Choroid plexus epithelial cell (primary cell): Measurements from ENCODE around the gene TXNDC17.
A peak's percentile ranks its signal among the peaks of the same experiment; 100 is the strongest.

Source experiments
- DNase-seq: peaks from one replicate; pipeline ENCODE4 v3.0.0-alpha.2; 2010; ENCODE audit warnings: low read depth
- H3K4me3 ChIP-seq: 2 replicates; pipeline ENCODE4 v1.5.1; 2011; ENCODE audit warnings: low read depth, mild to moderate bottlenecking, control low read depth, low read length, moderate library complexity
- TF ChIP-seq, protein P1 (sequence below): conservative IDR thresholded peaks from 2 replicates; pipeline ENCODE4 v1.5.1; 2011; ENCODE audit warnings: low read depth, mild to moderate bottlenecking, control low read depth, inconsistent platforms, low read length, moderate library complexity

TXNDC17 gene

DNA sequence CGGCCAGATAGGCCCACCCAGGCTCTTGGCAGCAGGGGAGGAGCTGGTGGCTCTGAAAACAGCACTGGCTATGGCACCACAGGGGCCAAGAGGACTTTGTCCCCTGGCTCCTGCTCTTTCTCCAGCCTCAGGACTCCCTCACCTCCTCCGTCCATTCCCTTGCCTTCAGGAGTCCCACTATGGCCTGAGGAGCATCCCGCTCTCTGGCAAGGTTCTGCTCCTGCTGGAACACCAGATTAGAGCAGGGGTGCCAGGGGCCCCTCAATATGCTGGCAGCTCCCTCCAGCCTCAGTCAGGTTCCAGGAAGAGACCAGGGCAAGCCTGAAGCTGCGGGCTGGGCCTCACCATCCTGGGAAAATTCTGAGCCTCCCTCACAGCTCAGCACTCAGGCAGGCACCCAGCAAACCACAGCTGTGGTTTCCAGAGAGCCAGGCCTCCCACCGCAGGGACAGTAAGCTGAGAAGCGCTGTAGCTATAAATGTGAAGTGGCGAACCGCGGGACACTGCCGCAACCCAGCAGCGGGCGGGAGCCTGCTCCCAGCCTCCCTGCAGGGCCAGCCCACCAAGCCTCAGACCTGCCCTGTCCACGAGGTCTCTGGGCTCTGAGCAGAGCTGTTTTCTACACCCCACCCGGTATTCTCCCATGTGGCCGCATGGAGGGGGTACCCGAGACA lies 36.4 kb downstream of the TXNDC17 start:
- DNase-seq: peak; percentile 22
- TF ChIP-seq, protein P1, sequence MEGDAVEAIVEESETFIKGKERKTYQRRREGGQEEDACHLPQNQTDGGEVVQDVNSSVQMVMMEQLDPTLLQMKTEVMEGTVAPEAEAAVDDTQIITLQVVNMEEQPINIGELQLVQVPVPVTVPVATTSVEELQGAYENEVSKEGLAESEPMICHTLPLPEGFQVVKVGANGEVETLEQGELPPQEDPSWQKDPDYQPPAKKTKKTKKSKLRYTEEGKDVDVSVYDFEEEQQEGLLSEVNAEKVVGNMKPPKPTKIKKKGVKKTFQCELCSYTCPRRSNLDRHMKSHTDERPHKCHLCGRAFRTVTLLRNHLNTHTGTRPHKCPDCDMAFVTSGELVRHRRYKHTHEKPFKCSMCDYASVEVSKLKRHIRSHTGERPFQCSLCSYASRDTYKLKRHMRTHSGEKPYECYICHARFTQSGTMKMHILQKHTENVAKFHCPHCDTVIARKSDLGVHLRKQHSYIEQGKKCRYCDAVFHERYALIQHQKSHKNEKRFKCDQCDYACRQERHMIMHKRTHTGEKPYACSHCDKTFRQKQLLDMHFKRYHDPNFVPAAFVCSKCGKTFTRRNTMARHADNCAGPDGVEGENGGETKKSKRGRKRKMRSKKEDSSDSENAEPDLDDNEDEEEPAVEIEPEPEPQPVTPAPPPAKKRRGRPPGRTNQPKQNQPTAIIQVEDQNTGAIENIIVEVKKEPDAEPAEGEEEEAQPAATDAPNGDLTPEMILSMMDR: no peak
- no peak overlapping the region for H3K4me3 ChIP-seq

DNA sequence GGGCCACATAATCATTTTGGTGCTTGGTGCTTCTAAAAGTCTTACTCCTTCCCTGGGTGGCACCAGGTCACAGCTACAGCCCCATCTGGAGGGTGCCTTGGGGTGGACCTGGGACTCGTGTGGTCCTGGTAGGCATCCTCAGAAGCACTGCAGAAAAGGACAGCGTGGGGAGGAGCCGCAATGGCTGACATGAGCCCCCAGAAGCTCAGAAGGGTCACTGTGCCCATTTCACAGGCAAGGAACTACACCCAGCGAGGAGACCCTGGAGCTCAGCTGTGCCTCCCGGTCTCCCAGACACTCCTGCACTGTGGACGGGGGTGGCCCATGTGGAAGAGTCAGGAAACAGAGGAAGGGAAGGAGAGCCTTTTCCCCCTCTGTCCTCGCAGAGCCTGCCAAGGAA lies 37.1 kb downstream of the TXNDC17 start:
- TF ChIP-seq, protein P1: no peak
- no peak overlapping the region for H3K4me3 ChIP-seq
- DNase-seq: no peak

DNA sequence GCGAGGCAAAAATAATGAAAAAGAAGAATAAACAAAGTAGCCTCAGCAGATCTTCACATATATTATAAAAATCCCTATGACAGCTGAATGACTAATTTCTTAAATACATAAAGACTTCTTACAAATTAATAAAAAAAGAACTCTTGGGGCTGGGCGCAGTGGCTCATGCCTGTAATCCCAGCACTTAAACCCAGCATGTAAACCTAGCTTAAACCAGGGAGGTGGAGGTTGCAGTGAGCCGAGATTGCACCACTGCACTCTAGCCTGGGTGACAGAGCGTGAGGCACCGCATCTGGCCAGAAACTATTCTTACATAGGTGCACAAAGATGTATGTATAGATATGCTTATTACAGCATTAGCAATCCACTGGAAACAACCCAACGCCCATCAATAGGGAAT lies 38.4 kb downstream of the TXNDC17 start:
- TF ChIP-seq, protein P1: no peak
- no peak overlapping the region for H3K4me3 ChIP-seq
- no peak for DNase-seq

DNA sequence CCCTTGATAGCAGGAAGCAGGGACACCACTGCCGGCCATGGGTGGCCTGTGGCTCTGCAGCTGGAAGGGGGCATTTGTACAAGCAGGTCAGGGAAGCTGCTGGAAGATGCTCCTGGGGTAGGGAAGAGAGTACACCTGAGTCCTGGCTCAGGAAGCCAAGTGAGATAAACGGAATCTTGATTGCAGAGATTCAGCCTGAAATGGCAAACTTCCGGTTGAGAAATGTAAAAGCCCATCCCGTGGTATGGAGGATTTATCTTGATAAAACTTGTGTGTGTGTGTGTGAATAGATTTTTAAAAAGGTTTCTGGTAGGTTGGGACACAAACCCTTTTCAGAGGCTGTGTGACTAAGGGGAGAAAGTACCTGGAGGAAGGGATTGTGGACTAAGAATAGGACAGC lies 40.3 kb downstream of the TXNDC17 start:
- no peak for DNase-seq
- TF ChIP-seq, protein P1: no peak
- no peak overlapping the region for H3K4me3 ChIP-seq

DNA sequence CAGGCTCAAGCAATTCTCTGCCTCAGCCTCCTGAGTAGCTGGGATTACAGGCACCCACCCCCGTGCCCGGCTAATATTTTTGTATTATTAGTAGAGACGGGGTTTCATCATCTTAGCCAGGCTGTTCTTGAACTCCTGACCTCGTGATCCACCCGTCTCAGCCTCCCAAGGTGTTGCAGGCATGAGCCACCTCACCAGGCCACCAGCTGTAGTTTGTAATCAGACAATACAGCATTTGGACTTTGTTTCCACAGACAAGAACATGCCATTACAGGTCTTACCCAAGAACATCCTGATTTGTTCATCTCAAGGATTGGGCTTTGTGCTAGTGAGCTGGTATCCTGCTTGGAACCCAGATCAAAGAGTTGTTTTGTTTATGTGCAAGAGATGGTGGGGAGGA lies 40.8 kb downstream of the TXNDC17 start:
- TF ChIP-seq, protein P1: no peak
- no peak for DNase-seq
- H3K4me3 ChIP-seq: no peak overlapping the region

DNA sequence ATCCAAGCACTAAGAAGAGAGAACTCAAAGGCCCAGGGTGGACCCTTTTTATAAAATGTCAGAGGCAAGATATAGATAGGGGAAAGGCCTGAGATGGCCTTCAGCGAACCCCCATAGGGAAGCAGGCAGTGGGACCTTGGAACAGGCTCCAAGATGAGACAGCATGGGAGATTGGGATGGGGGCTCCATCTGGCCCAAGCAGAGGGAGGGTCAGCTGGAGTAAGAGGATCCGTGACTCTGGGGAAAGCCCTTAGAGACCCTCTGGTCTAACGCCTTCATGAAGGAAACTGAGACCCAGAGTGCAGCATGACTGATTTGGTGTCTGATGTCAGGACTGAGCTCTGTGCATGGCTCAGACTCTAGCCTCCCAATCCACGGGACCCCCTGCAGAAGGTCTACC lies 41.5 kb downstream of the TXNDC17 start:
- H3K4me3 ChIP-seq: no peak overlapping the region
- TF ChIP-seq, protein P1: no peak

DNA sequence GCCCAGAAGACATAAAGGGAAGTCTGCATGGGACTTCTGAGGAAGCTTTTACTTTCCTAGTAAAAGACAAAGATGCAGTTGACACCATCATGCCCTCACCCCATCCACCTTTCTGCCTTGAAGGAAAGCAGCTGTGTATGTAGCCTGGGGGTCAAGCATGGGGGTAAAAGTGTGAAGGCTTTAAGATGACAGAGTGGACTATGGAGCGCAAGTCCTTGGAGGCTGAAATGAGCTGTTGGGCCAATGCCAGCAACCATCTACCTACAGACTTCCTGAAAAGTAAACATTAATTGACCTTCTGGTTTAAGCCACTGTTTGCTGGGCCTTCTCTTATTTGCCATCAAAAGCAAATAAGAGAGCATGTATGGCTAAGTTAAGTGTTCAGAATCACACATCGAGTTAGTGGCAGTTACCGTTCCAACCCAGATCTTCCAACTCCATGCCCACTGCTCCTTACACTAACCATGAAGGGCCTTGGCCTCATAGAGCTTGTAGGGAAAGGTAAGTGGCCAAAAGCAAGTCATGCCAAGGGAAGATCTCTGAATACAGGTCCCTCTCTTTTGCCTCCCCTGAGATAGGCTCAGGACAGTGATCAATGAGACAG lies 42.3 kb downstream of the TXNDC17 start:
- no peak for DNase-seq
- TF ChIP-seq, protein P1: no peak
- no peak overlapping the region for H3K4me3 ChIP-seq

More for the DNA sequence above, 41.5 kb downstream of the TXNDC17 start:
- no peak for DNase-seq
